Fibroblast of lung (primary cell): Measurements from ENCODE around the gene TXLNA.

Experiments
- EZH2 ChIP-seq: IDR thresholded peaks from 2 replicates; pipeline ENCODE4 v1.5.1; 2012; ENCODE audit warnings: low read length, control low read depth, mild to moderate bottlenecking; ENCODE audit errors: missing control alignments
- TF ChIP-seq, protein P1 (sequence below), 2 donors: IDR thresholded peaks in 1 of 2; conservative IDR thresholded peaks in 1 of 2; 1 replicate in 1 of 2; 2 replicates in 1 of 2; pipeline ENCODE4 v1.5.1; 2011 to 2012; ENCODE audit warnings: low read length in 2 of 2, control low read depth in 1 of 2, inconsistent platforms in 1 of 2, low read depth in 1 of 2, mild to moderate bottlenecking in 1 of 2

DNA sequence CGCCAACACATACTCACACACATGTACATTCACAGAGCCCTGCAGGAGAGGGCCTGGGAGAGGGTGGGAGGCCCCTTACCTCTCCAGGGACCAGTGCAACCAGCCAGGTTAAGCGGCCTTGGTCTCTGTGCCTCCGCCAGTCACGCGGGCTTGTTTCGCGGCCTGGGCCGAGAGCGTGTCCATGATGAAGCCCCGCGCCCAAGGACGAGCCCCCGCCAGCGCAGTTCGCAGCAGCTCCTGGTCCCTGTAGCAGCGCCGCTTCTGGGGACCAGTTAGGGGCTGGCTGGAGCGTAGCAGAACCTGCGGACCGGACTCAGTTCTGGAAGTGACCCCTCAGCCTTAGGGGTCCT lies 60.3 kb downstream of the TXLNA start:
- TF ChIP-seq, protein P1, sequence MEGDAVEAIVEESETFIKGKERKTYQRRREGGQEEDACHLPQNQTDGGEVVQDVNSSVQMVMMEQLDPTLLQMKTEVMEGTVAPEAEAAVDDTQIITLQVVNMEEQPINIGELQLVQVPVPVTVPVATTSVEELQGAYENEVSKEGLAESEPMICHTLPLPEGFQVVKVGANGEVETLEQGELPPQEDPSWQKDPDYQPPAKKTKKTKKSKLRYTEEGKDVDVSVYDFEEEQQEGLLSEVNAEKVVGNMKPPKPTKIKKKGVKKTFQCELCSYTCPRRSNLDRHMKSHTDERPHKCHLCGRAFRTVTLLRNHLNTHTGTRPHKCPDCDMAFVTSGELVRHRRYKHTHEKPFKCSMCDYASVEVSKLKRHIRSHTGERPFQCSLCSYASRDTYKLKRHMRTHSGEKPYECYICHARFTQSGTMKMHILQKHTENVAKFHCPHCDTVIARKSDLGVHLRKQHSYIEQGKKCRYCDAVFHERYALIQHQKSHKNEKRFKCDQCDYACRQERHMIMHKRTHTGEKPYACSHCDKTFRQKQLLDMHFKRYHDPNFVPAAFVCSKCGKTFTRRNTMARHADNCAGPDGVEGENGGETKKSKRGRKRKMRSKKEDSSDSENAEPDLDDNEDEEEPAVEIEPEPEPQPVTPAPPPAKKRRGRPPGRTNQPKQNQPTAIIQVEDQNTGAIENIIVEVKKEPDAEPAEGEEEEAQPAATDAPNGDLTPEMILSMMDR (conservative IDR thresholded peaks at IDR 0.05 in 1 of 2, IDR thresholded peaks at IDR 0.05 in 1 of 2; ENCODE audit: low read depth in 1 of 2, low read length in 2 of 2): no peak
- no peak for TF ChIP-seq EZH2
